Measurements from ENCODE around the gene LLPH.

LLPH gene

DNA sequence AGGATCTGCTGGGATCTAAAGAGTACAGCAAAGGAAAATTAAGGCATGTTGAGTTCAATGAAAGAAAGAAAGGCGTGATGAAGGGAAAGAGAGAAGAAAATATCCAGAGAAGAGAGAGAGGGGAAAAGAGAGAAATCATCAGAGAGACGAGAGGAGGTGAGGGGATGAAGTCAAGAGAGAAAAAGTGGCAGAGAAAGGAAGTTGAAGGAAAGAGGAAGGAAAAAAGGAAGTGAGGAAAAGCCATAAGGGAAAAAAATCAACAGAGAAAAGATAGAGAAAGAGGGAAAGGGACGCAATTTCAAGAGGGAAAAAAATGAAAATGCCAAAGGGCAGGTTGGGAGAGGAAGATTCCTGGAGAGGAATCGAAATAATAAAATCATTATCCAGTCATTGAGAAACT, 40.4 kb downstream of the LLPH start:
- DNase-seq (ENCODE audit: low spot score): no peak

DNA sequence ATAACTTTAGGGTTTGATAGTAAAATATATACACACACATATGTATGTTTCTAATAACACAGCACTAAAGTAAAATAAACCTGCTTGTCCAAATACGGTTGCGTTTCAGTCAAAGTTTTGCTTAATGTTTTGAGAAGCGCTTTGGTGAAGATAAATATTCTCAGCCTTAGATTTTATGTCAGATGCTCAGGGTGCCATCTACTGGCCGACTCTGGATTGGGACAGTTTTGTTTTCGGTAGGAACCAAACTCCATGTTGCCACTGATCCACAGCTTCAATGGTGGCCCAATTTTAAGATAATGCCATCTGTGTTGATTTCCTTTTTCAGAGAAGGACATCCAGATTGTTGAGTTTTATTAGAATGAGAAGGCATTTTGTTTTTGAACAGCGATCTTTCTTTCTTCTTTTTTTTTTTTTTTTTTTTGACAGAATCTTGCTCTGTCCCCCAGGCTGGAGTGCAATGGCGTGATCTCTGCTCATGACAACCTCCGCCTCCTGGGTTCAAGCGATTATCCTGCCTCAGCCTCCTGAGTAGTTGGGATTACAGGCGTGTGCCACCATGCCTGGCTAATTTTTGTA, 43.1 kb downstream of the LLPH start:
- DNase-seq (ENCODE audit: low spot score): peak; percentile 39

DNA sequence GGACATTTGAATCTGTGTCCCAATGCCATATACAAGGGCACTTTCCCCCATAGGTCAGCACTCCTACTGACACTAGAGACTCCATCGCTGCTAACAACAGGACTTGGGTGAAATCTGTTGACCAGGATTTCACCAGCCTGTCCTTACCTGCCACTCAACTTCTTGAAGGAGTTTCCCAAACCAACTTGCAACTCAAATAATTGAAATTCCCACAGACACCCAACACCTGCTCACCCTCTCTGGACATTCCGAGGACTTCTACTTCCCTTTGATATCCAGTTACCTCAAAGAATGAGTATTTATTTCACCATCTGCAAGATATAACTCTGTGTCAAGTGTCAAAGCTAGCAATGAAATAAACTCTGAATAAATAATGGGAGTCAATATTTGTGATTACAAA, 44.6 kb downstream of the LLPH start:
- DNase-seq (ENCODE audit: low spot score): no peak

DNA sequence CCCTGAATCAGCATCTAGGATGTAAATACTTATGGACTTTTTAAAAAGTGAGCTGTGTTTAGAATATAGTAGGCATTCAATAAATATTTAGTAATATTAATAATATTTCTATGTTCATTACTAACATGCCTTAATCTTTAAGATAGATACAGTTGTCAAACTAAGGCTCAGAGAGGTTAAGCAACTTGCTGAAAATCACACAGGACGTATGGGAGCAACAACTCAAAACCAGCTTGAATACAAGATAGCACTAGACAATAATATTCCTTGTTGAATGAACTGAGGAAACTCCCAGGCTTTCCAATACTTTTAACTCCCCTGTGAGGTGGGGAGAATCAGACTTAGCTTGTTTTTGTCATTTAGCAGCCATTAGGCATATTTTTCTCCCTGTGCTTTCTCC, 45.3 kb downstream of the LLPH start:
- no peak for DNase-seq (ENCODE audit: low spot score)

DNA sequence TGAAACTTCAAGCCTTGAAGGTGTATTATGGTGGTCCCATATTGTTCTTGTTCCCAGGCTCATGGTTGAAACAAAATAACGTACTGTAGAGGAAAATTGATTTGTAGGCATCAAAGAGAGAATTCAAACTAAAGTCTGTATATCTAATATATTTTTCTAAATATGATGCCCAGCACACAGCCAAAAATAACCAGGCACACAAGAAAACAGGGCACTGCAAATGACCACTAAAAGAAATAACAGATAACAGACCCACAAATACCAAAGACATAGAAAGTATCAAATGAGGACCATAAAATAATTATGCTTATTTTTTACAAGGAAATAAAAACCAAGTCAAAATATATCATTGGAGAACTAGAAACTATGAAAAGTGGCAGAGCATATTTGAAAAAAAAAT, 46.8 kb downstream of the LLPH start:
- no peak for DNase-seq (ENCODE audit: low spot score)

DNA sequence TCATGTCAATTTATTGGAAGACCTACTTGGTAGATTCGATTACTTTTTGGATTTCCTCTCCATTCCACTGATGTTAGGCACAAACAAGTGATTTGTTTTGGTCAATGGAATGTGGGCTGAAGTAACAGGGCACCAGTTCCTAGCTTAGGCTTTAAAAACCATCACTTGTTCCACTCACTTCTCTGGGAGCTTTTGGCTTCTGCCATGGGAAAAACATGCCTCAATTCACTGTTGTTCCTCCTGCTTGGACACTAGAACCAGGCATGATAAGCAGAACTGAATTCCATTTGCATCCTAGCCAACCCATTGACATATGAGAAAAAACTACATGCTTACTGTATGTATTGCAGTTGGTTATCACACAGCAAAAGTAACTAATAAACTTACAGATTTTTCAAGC, 47.8 kb downstream of the LLPH start:
- DNase-seq (ENCODE audit: low spot score): no peak

DNA sequence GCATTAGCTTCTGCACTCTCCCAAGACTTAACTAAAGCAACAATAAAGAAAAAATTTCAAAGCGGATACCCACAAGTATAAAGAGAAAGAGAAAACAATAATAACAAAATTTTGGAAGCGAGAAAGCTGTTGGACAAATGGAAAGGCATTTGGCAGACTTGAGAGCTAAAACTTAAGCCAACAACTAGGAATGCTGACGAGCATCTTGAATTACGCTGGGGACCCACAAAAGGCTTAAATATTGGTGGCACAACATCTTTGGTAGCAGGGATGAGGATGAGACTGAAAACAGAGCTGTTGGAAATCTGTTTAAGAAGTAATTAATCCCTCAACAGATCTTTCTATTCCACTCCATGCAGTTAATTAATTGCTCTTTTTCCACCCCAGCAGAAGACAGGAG, 49.8 kb downstream of the LLPH start:
- DNase-seq (ENCODE audit: low spot score): no peak

DNA sequence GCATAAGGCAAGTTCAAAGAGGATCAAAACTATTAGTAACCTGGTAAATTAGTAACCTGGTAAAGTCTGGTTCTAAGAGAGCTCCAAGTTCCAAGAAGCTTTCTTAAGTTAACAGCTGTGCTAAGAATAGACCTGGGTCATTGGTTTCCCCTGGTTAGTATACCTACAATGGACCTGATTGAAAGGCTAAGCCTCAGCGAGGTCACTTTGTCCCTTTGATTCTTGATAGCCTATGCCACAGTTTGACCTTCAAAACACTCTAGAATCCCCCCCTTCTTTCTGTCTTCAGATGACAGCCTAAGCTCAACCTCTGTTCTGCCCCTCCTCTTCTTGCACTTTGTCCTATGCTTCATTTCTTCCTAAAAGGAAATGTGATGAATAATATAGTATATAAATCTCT, 53.0 kb downstream of the LLPH start:
- no peak for DNase-seq (ENCODE audit: low spot score)

DNA sequence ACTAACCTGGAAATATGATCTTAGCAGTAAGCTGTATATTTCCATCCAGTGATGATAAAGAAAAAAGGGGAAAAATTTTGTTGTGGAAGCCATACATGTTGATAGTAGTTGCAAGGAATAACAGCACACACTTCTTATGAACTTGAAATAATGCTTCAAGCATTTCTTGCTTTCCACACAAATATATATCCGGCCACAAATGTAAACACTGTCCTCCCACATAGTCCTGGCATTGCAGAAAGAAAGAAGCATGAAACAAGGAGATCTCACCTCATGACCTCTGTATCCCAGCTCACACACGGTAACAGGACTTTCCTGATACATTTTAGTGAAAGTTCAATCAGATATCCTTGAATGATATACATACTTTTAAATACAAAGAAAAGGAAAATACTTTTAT, 56.0 kb downstream of the LLPH start:
- DNase-seq (ENCODE audit: low spot score): no peak

DNA sequence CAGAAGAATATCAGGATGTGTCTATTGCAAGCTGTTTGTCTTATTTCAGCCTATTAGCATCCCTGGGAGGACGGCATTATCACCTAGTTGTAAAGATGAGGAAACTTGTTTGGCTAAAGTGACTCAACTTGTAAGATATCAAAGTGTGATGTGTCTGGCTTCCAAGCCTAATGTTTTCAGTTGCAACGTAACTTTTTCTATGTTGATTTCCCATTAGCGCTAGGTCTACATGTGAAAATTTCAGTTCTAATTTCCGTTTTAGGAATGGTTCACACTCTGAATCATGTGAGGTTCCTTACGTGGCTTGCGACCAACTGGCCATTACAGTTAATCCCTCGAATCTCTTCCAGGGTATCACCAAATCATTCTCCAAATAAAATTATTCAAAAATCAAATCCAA, 58.0 kb downstream of the LLPH start:
- DNase-seq (ENCODE audit: low spot score): no peak

DNA sequence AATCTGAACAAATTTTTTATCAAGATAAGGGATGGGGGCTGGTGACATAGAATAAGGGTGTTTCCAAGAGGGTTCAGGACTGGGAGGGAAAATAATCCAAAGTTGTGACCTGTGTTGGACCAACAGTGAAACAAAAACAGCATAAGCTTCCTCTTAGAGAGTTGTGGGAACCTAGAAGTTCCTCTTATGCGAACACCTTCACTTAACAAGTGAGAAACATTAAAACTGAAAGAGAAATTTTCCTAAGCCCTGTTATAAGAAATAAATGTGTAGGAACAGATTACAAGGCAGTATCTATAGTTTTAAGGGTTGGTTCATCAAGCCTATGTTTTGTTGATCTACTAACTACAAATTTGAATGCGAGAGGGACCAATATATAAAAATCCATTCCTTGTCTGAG, 58.4 kb downstream of the LLPH start:
- no peak for DNase-seq (ENCODE audit: low spot score)

DNA sequence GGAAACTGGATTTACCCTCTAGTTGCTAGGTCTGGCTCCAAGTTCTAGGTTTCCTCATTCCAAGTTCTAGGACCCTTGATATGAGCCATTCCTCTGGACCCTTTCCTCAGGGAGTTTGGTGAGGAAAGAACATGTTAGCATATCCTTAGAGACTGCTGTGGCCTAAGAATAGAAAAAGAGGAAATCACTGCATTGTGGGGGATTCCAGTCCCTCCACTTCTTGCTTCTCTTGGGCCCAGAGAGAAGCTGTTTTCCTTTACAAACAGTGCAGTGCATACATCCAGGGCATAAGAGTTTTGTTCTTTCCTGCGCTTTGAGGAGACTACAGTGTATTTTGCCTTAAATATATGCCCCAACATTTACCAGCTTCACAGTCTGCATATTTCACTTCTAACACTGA, 59.0 kb downstream of the LLPH start:
- no peak for DNase-seq (ENCODE audit: low spot score)

DNA sequence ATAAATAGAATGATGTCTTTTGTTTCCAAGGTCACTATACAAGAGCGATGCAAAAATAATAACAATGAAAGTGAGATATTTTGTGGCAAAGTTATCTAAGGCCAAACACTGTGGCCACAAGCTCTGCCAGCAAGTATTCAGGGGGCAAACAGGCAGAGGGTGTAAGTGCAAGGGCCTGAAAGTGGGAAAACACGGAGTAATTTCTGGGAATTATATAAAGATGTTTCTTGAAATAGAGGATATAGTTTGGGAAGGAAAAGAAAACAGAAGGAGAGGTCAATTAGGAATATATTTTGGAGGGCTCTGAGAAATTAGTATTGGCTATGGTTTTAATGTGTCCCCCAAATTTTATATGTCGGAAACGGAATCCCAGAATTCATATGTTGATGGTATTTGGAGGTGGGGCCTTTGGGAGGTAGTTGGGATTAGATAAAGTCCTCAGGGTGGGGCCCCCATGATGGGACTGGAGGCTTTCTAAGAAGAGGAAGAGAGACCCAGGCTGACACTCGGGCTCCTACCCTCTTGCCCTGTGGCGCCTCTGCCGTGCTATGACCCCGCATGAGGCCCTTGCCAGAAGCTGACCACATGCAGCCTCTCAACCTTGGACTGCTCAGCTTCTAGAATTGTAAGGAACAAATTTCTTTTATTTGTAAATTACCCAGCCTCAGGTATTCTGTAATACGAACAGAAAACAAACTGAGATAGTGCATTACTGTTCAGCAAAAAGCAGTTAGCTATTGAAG, 60.0 kb downstream of the LLPH start:
- DNase-seq (ENCODE audit: low spot score): no peak

DNA sequence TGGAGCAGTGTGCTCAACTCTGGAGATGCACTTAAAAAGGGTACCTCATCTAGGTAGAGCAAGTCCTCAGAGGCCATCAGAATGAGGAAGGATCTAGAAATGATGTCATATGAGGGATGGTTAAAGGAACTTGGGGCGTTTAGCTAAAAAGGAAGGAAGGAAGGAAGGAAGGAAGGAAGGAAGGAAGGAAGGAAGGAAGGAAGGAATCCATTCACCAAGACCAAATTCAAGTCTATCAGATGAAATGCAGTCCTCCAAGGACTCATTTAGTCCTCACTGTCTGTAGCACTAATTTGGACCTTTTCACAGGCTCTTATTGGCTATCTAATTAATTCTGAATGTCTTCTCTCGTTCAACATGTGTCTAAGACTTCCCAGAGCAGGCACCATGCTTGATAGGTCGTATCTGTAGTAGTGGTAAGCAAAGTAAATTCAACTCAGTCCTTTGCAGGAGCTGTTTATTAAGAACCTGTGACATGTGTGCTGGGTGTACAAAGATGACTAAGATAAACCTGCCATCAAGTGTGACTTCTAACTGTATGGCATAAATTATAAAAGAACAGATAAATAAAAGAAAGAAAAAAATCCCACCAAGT, 63.5 kb downstream of the LLPH start:
- DNase-seq (ENCODE audit: low spot score): no peak
